ENCODE results near the gene SPTY2D1.
"Not testable (repeated sequence)": the region's sequence is repeated elsewhere in the genome, so short reads cannot be mapped to it uniquely, and the experiment has no call there.

SPTY2D1 gene

DNA sequence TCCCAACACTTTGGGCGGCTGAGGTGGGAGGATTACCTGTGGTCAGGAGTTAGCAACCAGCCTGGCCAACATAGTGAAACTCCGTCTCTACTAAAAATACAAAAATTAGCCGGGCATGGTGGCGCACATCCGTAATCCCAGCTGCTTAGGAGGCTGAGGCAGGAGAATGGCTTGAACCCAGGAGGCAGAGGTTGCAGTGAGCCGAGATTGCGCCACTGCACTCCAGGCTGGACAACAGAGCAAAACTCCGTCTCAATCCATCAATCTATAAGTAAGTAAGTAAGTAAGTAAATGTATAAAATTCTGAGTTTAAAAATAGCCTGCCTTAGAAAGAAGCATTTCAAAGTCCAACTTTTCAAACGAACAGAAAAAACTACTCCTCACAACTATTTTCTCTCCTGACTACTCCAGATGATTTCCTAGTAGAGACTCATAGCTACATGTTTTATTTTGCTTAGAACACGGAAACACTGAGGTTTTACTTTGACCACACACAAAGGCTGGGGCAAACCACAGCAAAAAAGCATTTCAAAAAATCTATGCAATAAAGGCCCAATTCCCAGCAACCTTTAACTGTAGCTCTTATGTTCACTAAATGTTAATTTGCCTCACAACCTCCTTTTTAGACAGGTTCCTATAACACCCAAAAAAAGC is 16.3 kb downstream of the SPTY2D1 start:
- DNase-seq: peak; percentile 2

DNA sequence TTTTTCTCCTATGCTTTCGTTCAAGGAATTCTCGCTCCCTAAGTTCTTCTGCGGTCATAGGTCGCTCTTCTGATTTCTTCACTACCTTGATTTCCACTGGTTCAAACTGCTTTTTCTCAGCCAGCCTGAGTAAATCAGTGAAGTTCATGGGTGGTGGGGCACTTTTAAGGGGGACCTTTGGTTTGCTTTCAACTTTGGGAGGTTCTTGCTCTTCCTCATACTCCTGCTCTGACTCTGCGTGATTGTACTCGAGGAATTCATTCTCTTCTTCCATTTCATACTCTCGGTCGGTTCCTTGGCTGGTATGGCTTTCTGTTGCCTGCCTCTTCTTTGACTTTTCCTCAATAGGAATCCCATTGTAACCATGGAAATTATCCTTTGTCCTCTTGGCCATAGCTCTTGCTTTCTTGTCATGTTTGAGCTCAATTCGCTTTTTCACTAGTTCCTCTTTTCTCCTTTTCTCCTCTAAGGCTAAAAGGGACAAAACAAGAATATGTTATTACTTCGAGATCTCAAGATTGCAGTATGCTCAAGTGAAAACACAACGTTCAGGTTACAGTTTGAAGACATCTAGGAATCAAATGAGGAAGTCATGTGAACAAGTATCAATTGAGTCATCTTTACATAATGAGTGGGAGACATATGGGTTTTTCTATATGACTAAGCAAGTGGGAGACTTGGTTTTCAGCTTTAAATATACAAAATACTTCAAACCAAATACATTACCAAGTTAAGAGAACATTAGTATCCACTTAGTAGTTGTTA is 18.3 kb downstream of the SPTY2D1 start:
- no peak for DNase-seq

DNA sequence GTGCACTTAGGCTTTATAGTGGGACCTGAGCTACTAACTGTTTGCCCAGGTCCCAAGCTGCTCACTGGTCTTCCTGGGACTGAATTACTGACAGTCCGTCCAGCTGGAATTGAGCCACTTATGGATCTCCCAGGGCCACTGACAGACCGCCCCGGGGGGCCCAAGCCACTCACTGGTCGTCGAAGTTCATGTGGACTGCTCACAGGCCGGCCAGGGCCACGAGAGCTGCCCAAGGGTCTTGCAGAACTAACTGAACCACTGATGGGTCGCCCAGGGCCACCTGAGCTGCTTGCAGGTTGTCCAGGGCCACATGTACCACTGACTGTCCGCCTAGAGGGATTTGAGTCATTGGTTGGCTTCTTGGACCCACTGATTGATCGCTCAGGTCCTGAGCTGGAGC is 19.5 kb downstream of the SPTY2D1 start:
- DNase-seq: no peak

- no peak for DNase-seq
Observed at GRCh38 chr11:18612394-18612793, 21.7 kb downstream of the SPTY2D1 start.

GRCh38 chr11:18611196-18611595 is 22.9 kb downstream of the SPTY2D1 start:
- no peak for DNase-seq

DNA sequence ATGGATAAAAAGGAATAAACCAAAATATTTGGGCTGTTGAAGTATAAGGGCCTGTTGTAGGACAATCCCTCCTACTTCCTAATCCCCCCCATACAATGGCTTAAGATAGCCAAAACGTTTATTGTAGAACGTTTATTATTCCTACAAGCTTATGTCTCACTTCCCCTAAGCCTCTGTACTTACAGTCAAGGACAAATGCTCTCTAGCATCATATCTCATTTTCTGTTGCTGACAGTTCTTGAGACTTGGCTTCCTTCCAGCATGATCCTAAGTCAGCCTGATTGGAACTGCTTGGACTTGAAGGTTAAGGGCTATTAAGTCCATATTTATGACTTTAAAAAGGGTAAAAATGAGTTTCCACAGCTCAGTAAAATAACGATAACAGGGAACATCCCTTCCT is 25.8 kb downstream of the SPTY2D1 start:
- DNase-seq: no peak

DNA sequence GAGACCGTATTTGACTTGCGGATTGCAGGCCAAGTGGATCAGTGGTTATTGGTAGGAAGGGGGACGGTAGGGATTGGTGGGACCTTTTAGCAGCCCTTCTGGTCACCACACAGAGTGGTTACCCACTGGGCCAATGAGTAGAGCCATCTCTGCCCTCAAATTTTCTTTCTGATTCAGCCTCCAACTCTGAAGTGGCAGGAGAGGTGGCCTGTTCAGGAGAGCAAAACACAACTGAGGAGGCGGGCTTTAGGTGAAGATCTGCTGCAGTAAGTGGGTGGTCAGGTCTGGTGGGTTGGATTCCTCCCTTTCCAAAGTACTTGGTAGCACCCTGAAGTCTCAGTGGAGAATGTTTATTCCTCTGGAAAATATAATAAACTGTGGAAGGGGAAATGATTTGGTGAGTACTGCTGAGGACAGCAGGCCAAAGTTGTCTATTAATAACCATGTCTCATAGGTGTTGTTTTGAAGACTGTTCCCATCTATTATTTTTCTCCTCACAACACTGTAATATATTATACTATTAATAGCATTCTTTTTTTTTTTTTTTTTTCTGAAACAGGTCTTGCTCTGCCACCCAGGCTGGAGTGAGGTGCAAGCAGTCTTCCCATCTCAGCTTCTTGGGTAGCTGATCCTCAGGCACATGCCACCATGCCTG is 33.1 kb downstream of the SPTY2D1 start:
- DNase-seq: no peak

DNA sequence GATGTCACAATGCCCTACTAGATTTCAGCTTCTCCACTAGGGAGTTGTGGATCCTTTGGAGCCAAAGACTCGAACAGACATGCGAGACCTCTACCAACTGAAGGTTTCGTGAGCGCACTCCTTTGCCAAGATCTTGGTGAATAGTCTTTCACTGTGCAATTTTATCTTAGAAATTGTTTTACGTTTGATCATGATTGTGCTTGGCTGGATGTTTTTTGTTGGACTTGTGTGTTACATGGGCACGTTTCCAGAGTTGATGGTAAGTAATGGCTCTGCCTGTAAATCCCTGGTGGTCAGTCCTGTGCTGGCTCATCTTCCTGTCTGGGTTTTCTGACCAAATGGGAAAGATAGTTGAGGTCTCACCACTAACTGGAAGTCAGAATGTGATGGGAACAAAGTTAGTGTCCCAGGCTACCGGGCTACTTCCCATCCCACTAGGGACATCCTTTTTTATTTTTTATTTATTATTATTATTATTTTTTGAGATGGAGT is 34.4 kb downstream of the SPTY2D1 start, which contains the start of gene MISFA:
Gene MISFA (plus strand): TSS at position 51 of the 492 bp plus-strand sequence. CDS start 140 bp downstream, at position 191.
- no peak for DNase-seq

- DNase-seq: no peak
Observed at GRCh38 chr11:18594999-18595749, 39.0 kb downstream of the SPTY2D1 start.

GRCh38 chr11:18594088-18594487 is 40.1 kb downstream of the SPTY2D1 start:
- not testable (repeated sequence) for DNase-seq

DNA sequence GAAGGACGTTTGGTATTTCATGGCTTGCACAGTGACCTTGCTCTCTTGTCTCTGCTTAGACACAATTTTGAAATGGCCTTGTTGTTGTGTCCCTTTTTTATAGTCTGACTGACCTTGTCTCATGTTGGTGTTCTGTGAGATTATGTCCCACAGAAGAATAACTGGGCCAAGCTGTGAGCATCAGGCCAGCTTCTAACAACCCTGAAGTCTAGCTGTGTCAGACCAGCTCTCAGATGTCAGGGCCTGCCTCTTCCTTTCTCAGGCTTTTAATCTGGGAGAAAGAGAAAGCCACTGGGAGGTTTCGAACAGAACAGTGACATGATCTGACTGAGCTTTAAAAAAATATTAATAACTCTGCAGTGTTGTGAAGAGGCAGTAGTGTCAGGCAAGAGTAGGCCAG is 43.6 kb downstream of the SPTY2D1 start:
- no peak for DNase-seq

DNA sequence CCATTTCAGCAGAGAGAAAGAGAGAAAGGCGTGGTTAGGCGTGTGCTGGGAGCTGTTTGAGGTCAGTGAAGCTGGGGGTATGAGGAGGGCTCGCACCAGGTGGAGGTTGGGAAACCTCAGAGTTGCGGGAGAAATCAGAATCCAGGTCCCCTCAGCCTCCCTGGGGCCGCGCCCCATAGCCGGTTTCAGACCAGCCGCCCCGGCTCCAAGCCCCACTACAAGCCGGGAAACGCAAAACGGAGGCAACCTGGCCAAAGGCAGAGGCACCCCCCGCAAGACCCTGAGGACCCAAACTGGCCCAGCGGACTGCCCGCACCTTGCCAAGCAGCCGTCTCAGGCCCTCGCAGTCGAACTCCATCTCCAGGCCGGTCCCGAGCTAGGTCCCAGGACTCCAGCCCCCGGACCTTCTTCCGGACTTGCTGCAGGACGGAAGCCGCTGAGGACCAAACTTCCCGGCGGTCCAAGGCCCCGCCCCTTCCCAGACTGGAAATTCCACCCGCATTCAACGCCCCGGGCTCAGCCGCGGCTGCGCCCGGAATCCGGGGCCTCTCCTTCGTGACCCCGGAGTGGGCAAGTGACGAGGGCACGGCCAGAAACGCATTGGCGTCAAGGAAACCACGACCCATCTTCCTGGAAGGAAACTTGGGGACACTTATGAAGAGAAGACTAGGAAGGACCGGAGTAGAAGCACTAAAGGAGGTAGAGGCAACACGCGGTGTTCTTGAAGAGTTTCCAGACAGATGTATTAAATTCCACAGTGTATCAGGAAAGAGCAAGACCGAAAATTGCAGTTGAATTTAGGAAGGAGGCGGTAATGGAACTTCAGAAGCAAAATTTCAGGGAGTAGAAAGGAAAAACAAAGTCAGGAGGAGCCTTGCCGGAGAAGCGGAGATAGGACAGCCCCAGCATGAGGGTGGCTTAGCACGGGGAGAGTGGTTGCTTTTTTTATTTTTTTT is 45.6 kb downstream of the SPTY2D1 start, which contains the start of gene UEVLD:
Gene UEVLD (minus strand): TSS at position 438 of the 956 bp plus-strand sequence. CDS start 80 bp downstream, at position 358.
- peak; percentile 61 for DNase-seq

DNA sequence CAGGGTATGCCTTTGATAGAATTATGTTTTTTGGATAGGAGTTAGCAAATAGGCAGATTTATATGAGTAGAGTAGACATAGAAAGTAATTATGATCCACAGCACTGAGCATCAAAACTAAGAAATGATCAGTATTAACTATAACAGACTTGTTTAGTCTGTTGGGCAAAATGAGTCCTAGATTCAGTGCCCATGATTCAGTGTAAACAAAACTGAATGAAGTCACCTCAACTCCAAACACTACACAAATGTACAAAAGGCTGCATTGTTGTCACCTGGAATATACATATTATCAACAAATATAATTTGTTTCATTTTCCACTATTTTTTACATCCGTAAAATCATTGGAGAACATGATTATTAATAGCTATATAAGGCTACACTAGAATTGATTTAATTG is 52.3 kb downstream of the SPTY2D1 start:
- no peak for DNase-seq

- no peak for DNase-seq
Observed at GRCh38 chr11:18580113-18580766, 53.9 kb downstream of the SPTY2D1 start.

- no peak for DNase-seq
Observed at GRCh38 chr11:18578975-18579598, 55.1 kb downstream of the SPTY2D1 start.

GRCh38 chr11:18575361-18575760 is 58.8 kb downstream of the SPTY2D1 start:
- no peak for DNase-seq

DNA sequence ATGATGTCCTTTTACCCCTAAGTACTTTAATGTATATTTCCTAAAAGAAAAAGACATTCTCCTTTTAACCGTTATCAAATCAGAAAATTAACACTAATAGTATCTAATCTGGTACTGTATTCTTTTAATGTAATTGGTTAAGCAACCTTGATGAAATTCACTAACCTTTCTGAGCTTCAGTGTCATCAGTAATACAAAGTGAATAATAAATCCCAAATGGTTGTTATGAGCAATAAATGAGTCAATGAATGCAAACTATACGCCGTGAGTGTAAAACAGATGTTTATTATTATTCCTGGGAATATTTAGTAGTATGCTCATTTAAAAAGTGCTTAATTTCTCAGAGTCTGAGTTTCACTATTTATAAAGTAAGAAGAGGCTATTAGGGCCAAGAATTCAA is 67.1 kb downstream of the SPTY2D1 start:
- DNase-seq: no peak

GRCh38 chr11:18566406-18566805 is 67.7 kb downstream of the SPTY2D1 start:
- DNase-seq: no peak

DNA sequence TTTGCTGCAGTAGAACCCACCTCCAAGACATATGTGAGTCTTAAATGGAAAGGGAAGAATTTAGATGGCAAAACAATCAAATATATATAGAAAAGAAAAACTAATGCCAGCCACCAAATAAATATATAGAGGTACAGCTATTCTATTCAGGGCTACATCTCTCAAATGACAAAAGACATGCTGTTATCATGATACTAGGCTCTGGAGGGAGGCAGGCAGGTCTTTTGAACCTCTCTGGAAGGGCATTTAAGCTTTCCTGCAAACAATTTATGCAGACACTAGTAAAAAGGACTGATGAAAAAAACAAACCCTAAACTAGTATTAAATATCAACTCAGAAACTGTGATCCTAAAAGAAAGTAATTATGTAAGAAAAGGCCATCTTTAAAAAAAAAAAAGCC is 70.0 kb downstream of the SPTY2D1 start:
- no peak for DNase-seq

GRCh38 chr11:18563090-18563730 is 70.9 kb downstream of the SPTY2D1 start:
- DNase-seq: no peak
